ENCODE measurements around the gene PTPRD.

Gene PTPRD

GRCh38 chr9:8348756-8349155 lies 2264.0 kb downstream of the PTPRD start:
- H3K4me1 Mint-ChIP-seq (ENCODE audit: low read depth), result no peaks in the 10 kb centered on the region
- H3K4me3 Mint-ChIP-seq, result no peak overlapping the region
- no peaks in the 10 kb centered on the region for H3K9me3 Mint-ChIP-seq
- H3K36me3 Mint-ChIP-seq (ENCODE audit: low read depth), result no peaks in the 10 kb centered on the region
- no peak overlapping the region for H3K27ac Mint-ChIP-seq
- no peaks in the 10 kb centered on the region for H3K27me3 Mint-ChIP-seq

DNA sequence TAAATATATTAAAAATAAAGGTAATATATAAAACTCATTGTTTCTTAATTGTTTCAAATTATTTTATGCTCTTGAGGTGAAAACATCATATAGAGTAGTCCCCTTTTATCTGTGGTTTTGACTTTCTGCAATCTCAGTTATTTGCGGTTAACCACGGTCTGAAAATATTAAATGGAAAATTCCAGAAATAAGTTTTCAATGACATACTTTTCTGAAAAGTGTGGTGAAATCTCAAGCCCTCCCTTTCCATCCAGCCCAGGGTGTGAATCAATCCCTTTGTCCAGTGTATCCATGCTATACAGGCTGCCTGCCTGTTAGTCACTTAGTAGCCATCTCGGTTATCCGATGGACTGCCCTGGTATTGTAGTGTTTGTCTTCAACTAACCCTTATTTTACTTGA lies 2266.5 kb downstream of the PTPRD start:
- Mint-ChIP-seq H3K4me1 (ENCODE audit: low read depth) (no peaks in the 10 kb centered on the region), H3K9me3 (no peaks in the 10 kb centered on the region), H3K36me3 (ENCODE audit: low read depth) (no peaks in the 10 kb centered on the region), H3K27ac (no peak overlapping the region), H3K27me3 (no peaks in the 10 kb centered on the region), H3K4me3 (no peak overlapping the region)

GRCh38 chr9:8338767-8339510 lies 2273.9 kb downstream of the PTPRD start:
- Mint-ChIP-seq H3K27ac (no peak overlapping the region), H3K4me3 (no peak overlapping the region), H3K36me3 (ENCODE audit: low read depth) (no peaks in the 10 kb centered on the region), H3K9me3 (no peaks in the 10 kb centered on the region), H3K4me1 (ENCODE audit: low read depth) (peaks cover 4% of the 10 kb centered on the region), H3K27me3 (no peaks in the 10 kb centered on the region)

- Mint-ChIP-seq H3K4me1 (ENCODE audit: low read depth) (peaks cover 4% of the 10 kb centered on the region), H3K27me3 (no peaks in the 10 kb centered on the region), H3K36me3 (ENCODE audit: low read depth) (no peaks in the 10 kb centered on the region), H3K4me3 (no peak overlapping the region), H3K27ac (no peak overlapping the region), H3K9me3 (no peaks in the 10 kb centered on the region)
Observed at GRCh38 chr9:8337834-8338766, 2274.7 kb downstream of the PTPRD start.

GRCh38 chr9:8332871-8333270 lies 2279.9 kb downstream of the PTPRD start:
- Mint-ChIP-seq H3K27ac (no peak overlapping the region), H3K4me1 (ENCODE audit: low read depth) (peaks cover 4% of the 10 kb centered on the region), H3K27me3 (peaks cover 5% of the 10 kb centered on the region), H3K9me3 (no peaks in the 10 kb centered on the region), H3K36me3 (ENCODE audit: low read depth) (no peaks in the 10 kb centered on the region), H3K4me3 (no peak overlapping the region)

GRCh38 chr9:8332331-8332650 lies 2280.5 kb downstream of the PTPRD start:
- Mint-ChIP-seq H3K36me3 (ENCODE audit: low read depth) (no peaks in the 10 kb centered on the region), H3K4me3 (no peak overlapping the region), H3K27ac (no peak overlapping the region), H3K4me1 (ENCODE audit: low read depth) (peaks cover 4% of the 10 kb centered on the region), H3K27me3 (peaks cover 5% of the 10 kb centered on the region), H3K9me3 (no peaks in the 10 kb centered on the region)

GRCh38 chr9:8331507-8332330 lies 2281.1 kb downstream of the PTPRD start:
- Mint-ChIP-seq H3K4me3 (no peak overlapping the region), H3K36me3 (ENCODE audit: low read depth) (no peaks in the 10 kb centered on the region), H3K4me1 (ENCODE audit: low read depth) (peaks cover 4% of the 10 kb centered on the region), H3K27ac (no peak overlapping the region), H3K27me3 (peaks cover 5% of the 10 kb centered on the region), H3K9me3 (no peaks in the 10 kb centered on the region)

DNA sequence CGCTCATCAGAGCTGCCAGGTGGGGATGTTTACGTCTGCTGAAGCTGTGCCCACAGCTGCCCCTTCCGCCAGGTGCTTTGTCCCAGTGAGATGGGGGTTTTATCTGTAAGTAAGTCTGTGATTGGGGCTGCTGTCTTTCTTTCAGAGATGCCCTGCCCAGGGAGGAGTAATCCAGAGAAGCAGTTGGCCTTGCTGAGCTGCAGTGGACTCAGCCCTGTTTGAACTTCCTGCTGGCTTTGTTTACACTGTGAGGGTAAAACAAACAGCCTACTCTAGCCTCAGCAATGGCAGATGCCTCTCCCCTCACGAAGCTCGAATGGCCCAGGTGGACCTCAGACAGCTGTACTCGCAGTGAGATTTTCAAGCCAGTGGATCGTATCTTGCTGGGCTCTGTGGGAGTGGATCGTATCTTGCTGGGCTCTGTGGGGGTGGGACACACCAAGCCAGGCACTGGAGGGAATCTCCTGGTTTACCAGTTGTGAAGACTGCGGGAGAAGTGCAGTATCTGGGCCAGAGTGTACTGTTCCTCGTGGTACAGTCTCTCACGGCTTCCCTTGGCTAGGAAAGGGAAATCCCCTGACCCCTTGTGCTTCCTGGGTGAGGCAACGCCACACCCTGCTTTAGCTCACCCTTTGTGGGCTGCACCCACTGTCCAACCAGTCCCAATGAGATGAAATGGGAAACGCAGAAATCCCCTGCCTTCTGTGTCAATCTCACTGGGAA lies 2283.1 kb downstream of the PTPRD start:
- Mint-ChIP-seq H3K27me3 (peaks cover 5% of the 10 kb centered on the region), H3K27ac (no peak overlapping the region), H3K4me1 (ENCODE audit: low read depth) (no peaks in the 10 kb centered on the region), H3K9me3 (no peaks in the 10 kb centered on the region), H3K4me3 (no peak overlapping the region), H3K36me3 (ENCODE audit: low read depth) (no peaks in the 10 kb centered on the region)

GRCh38 chr9:8315211-8315610 lies 2297.6 kb downstream of the PTPRD start:
- H3K9me3 Mint-ChIP-seq, result no peaks in the 10 kb centered on the region
- no peaks in the 10 kb centered on the region for H3K36me3 Mint-ChIP-seq (ENCODE audit: low read depth)
- H3K27me3 Mint-ChIP-seq, result no peaks in the 10 kb centered on the region
- H3K4me3 Mint-ChIP-seq, result no peak overlapping the region
- no peak overlapping the region for H3K27ac Mint-ChIP-seq
- no peaks in the 10 kb centered on the region for H3K4me1 Mint-ChIP-seq (ENCODE audit: low read depth)

GRCh38 chr9:8309258-8309657 lies 2303.5 kb downstream of the PTPRD start:
- Mint-ChIP-seq H3K36me3 (ENCODE audit: low read depth) (peaks cover 3% of the 10 kb centered on the region), H3K27me3 (no peaks in the 10 kb centered on the region), H3K9me3 (peaks cover 12% of the 10 kb centered on the region), H3K4me3 (no peak overlapping the region), H3K4me1 (ENCODE audit: low read depth) (no peaks in the 10 kb centered on the region), H3K27ac (no peak overlapping the region)

GRCh38 chr9:8304720-8305119 lies 2308.1 kb downstream of the PTPRD start:
- Mint-ChIP-seq H3K4me3 (no peak overlapping the region), H3K27me3 (no peaks in the 10 kb centered on the region), H3K9me3 (peaks cover 12% of the 10 kb centered on the region), H3K36me3 (ENCODE audit: low read depth) (peaks cover 3% of the 10 kb centered on the region), H3K27ac (no peak overlapping the region), H3K4me1 (ENCODE audit: low read depth) (no peaks in the 10 kb centered on the region)

DNA sequence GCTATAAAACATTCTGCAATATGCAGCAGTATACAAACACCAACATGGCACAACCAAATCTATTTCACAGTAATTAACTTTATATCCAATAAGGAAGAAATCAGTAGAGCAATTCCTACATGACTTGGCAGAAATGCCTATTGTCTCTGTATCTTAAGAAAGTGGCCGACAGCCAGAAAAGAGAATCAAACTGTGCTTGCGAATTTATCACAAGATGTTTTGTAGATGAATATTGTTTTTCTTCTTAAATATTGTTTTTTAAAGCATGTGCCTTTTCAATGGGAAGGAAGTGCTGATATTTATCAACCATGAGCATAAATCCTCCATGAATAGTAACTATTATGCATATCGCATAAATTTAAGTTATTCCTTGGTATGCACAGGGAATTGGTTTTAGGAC lies 2311.5 kb downstream of the PTPRD start:
- no peaks in the 10 kb centered on the region for H3K36me3 Mint-ChIP-seq (ENCODE audit: low read depth)
- no peak overlapping the region for H3K27ac Mint-ChIP-seq
- H3K27me3 Mint-ChIP-seq, result no peaks in the 10 kb centered on the region
- no peaks in the 10 kb centered on the region for H3K4me1 Mint-ChIP-seq (ENCODE audit: low read depth)
- no peak overlapping the region for H3K4me3 Mint-ChIP-seq
- peaks cover 4% of the 10 kb centered on the region for H3K9me3 Mint-ChIP-seq

DNA sequence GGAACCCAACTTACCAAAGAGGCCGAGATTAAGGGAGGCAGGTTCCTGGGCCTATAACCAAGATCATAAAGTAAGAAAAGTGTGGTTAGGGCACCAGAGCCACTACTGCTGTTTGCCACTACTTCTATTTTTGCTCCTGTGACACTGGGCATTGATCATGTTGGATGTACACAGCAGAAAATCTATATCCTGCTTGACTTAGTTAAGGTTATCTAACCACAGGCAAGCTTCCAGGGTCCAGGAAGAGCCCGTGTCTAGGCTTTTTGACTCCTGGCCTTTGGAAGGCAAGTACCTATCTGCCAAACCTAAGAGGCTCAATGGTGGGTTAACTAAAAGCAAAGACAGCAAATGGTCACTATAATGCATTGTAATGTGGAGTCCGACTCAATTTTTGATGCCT lies 2315.8 kb downstream of the PTPRD start:
- H3K27ac Mint-ChIP-seq, result no peak overlapping the region
- H3K9me3 Mint-ChIP-seq, result peaks cover 5% of the 10 kb centered on the region

DNA sequence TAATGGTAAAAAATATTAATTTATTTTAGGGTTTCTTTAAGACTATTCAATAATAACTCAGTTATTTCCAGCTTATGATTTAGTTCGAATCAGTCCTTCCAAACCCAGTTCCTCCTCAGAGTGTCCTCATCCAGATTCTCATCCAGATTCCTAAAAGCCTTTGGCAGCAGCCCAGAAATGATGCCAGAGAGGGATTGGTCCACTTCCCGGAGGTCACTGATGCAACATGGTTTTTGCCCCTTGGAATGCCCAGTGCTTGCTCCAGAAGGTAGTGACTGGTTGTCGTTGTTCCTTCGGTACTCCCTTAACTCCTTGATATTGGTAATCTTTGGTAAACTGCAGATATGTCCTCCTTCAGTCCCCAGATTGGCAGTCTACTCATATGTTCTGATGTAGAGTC lies 2320.1 kb downstream of the PTPRD start:
- Mint-ChIP-seq H3K27me3 (peaks cover 4% of the 10 kb centered on the region), H3K4me1 (ENCODE audit: low read depth) (no peaks in the 10 kb centered on the region), H3K4me3 (no peak overlapping the region), H3K9me3 (peaks cover 5% of the 10 kb centered on the region), H3K27ac (no peak overlapping the region), H3K36me3 (ENCODE audit: low read depth) (no peaks in the 10 kb centered on the region)

More for the DNA sequence above, 2315.8 kb downstream of the PTPRD start:
- Mint-ChIP-seq H3K36me3 (ENCODE audit: low read depth) (no peaks in the 10 kb centered on the region), H3K4me1 (ENCODE audit: low read depth) (no peaks in the 10 kb centered on the region), H3K4me3 (no peak overlapping the region), H3K27me3 (no peaks in the 10 kb centered on the region)
